ENCODE measurements around the gene MIF4GD.

- TF ChIP-seq CTCF (IDR thresholded peaks at IDR 0.05; ENCODE audit: insufficient read depth, low read depth, low read length): no peak
- TF ChIP-seq EZH2 (IDR thresholded peaks at IDR 0.05; ENCODE audit: insufficient read depth, low read length): no peak
These were observed 4.5 kb downstream of the MIF4GD start for GRCh38 chr17:75266316-75267152.
